ENCODE data around the gene GNAZ. TPM values are rescaled to one million over a fixed set of nuclear protein-coding genes. Genes with fewer than 3 reads are reported as not detected.

The GNAZ gene
- total RNA-seq, 1 experiment from 2014 or later = 0.48 TPM

DNA sequence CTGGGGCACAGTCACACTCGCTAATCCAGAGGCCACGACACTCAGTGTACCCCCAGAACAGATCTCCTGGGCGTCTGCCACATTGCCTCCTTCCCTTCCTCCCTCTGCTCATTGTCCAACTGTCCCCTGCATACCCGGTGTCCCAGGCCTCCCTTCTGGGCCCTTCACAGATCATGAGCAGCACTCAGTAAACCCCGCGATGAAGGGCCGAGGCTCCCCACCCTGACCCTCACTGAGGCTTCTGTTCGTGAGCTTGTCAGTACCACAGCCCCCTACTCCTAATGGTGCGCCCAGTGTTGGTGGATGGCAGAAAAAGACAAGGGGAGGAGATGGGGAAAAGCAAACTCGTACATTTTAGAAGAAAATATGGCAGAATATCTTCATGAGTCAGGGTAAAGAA, 58.8 kb downstream of the GNAZ start:
- H3K27me3 Mint-ChIP-seq (ENCODE audit: insufficient read depth, unreplicated experiment) = no peaks in the 10 kb centered on the region
- no peaks in the 10 kb centered on the region for H3K27me3 ChIP-seq (replicated peaks; ENCODE audit: control insufficient read depth, insufficient read depth, low read length)
- H3K36me3 Mint-ChIP-seq (ENCODE audit: insufficient read depth, unreplicated experiment) = no peaks in the 10 kb centered on the region
- intact Hi-C loops (cut with micrococcal nuclease; ENCODE audit: unreplicated experiment) = no loop called here
- H3K4me3 Mint-ChIP-seq (ENCODE audit: unreplicated experiment) = no peak overlapping the region
- H3K4me3 ChIP-seq (ENCODE audit: low read depth, low read length) = no peak overlapping the region
- H3K9me3 ChIP-seq = no peaks in the 10 kb centered on the region
- no peaks in the 10 kb centered on the region for H3K36me3 ChIP-seq (ENCODE audit: control insufficient read depth, insufficient read depth, low read length)
- DNase-seq = no peak
- no peak overlapping the region for H3K27ac Mint-ChIP-seq (ENCODE audit: unreplicated experiment)
- ChIA-PET POLR2A (no interaction called here), CTCF (interaction anchor here (1.4 to 1.6 kb wide), 2 partner anchors 153 to 168 kb away, joined by 3 to 42 read pairs; no protein-coding TSS in a partner anchor)
- no TSS peak for BruUV-seq (replicated peaks)
- no peaks in the 10 kb centered on the region for H3K4me1 Mint-ChIP-seq (ENCODE audit: low read depth, unreplicated experiment)
- no peaks in the 10 kb centered on the region for H3K9me3 Mint-ChIP-seq (ENCODE audit: unreplicated experiment)
- H3K4me1 ChIP-seq = no peaks in the 10 kb centered on the region
- TF ChIP-seq, protein P1, sequence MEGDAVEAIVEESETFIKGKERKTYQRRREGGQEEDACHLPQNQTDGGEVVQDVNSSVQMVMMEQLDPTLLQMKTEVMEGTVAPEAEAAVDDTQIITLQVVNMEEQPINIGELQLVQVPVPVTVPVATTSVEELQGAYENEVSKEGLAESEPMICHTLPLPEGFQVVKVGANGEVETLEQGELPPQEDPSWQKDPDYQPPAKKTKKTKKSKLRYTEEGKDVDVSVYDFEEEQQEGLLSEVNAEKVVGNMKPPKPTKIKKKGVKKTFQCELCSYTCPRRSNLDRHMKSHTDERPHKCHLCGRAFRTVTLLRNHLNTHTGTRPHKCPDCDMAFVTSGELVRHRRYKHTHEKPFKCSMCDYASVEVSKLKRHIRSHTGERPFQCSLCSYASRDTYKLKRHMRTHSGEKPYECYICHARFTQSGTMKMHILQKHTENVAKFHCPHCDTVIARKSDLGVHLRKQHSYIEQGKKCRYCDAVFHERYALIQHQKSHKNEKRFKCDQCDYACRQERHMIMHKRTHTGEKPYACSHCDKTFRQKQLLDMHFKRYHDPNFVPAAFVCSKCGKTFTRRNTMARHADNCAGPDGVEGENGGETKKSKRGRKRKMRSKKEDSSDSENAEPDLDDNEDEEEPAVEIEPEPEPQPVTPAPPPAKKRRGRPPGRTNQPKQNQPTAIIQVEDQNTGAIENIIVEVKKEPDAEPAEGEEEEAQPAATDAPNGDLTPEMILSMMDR (IDR thresholded peaks at IDR 0.05; ENCODE audit: insufficient read depth in 1 of 2, low read depth in 1 of 2, low read length in 1 of 2, severe bottlenecking in 1 of 2, unreplicated experiment in 1 of 2) = no peak

DNA sequence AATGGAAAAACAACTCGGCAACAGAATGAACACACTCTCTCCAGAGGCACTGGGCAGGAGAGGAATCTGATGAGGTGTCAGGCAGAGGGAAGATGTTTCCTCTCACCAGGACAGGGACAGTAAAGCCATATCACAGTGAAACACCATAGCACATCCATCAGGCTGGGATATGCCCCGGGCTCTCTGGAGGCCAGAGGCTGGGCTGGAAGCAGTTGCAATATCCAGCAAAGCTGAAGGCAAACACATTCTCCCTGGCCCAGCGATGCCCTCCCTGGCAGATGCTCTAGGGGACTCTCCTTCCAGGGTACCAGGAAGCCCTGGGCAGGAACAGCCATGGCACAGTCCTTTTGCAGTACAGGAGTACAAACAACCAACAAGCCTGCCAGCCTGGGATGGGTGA, 60.4 kb downstream of the GNAZ start:
- Mint-ChIP-seq H3K4me1 (ENCODE audit: low read depth, unreplicated experiment) (no peaks in the 10 kb centered on the region), H3K9me3 (ENCODE audit: unreplicated experiment) (no peaks in the 10 kb centered on the region), H3K27me3 (ENCODE audit: insufficient read depth, unreplicated experiment) (no peaks in the 10 kb centered on the region), H3K4me3 (ENCODE audit: unreplicated experiment) (no peak overlapping the region), H3K36me3 (ENCODE audit: insufficient read depth, unreplicated experiment) (no peaks in the 10 kb centered on the region), H3K27ac (ENCODE audit: unreplicated experiment) (no peak overlapping the region)
- ChIA-PET POLR2A (no interaction called here), CTCF (no interaction called here)
- intact Hi-C loops (cut with micrococcal nuclease; ENCODE audit: unreplicated experiment) = no loop called here
- Histone ChIP-seq H3K27me3 (replicated peaks; ENCODE audit: control insufficient read depth, insufficient read depth, low read length) (no peaks in the 10 kb centered on the region), H3K4me3 (ENCODE audit: low read depth, low read length) (no peak overlapping the region), H3K4me1 (no peaks in the 10 kb centered on the region), H3K9me3 (no peaks in the 10 kb centered on the region), H3K36me3 (ENCODE audit: control insufficient read depth, insufficient read depth, low read length) (no peaks in the 10 kb centered on the region)
- TF ChIP-seq, protein P1 (IDR thresholded peaks at IDR 0.05; ENCODE audit: insufficient read depth in 1 of 2, low read depth in 1 of 2, low read length in 1 of 2, severe bottlenecking in 1 of 2, unreplicated experiment in 1 of 2) = no peak
- DNase-seq = no peak
- BruUV-seq (replicated peaks) = no TSS peak

DNA sequence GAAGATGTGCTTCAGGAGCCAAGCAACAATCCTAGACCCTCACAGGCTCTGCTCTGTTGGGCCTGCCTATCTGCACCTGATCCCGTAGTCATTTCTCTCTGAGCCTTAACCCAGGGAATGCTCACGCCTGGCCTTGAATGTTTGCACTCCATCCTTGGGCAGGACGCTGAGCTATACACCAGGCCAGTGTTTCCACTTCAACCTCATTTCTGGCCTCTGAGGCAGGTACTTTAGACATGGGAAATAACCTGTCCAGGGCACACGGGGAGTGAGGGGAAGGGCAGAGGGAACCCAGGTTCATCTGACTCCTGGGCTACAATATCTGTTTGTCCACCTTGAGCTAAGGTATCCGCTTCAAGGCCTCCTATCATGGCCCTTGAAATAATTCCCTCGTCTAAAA, 61.6 kb downstream of the GNAZ start:
- H3K27ac Mint-ChIP-seq (ENCODE audit: unreplicated experiment) = no peak overlapping the region
- no peaks in the 10 kb centered on the region for H3K36me3 Mint-ChIP-seq (ENCODE audit: insufficient read depth, unreplicated experiment)
- H3K9me3 ChIP-seq = no peaks in the 10 kb centered on the region
- no TSS peak for BruUV-seq (replicated peaks)
- H3K9me3 Mint-ChIP-seq (ENCODE audit: unreplicated experiment) = no peaks in the 10 kb centered on the region
- no peaks in the 10 kb centered on the region for H3K4me1 ChIP-seq
- H3K4me3 Mint-ChIP-seq (ENCODE audit: unreplicated experiment) = no peak overlapping the region
- H3K4me3 ChIP-seq (ENCODE audit: low read depth, low read length) = no peak overlapping the region
- CTCF ChIA-PET = interaction anchor here (0.6 kb wide), 1 partner anchor 425 kb away, joined by 3 read pairs; no protein-coding TSS in a partner anchor
- H3K27me3 ChIP-seq (replicated peaks; ENCODE audit: control insufficient read depth, insufficient read depth, low read length) = no peaks in the 10 kb centered on the region
- no peaks in the 10 kb centered on the region for H3K36me3 ChIP-seq (ENCODE audit: control insufficient read depth, insufficient read depth, low read length)
- POLR2A ChIA-PET = no interaction called here
- intact Hi-C loops (cut with micrococcal nuclease; ENCODE audit: unreplicated experiment) = no loop called here
- no peaks in the 10 kb centered on the region for H3K4me1 Mint-ChIP-seq (ENCODE audit: low read depth, unreplicated experiment)
- no peaks in the 10 kb centered on the region for H3K27me3 Mint-ChIP-seq (ENCODE audit: insufficient read depth, unreplicated experiment)
- TF ChIP-seq, protein P1 (IDR thresholded peaks at IDR 0.05; ENCODE audit: insufficient read depth in 1 of 2, low read depth in 1 of 2, low read length in 1 of 2, severe bottlenecking in 1 of 2, unreplicated experiment in 1 of 2) = no peak
- no peak for DNase-seq
